GM13977 (cell line): ENCODE data around the gene SRSF6.

Experiments
- DNase-seq: peaks from one replicate; pipeline ENCODE4 v3.0.0; 2012; ENCODE audit warnings: low spot score
- CTCF ChIP-seq: IDR thresholded peaks from 2 replicates; pipeline ENCODE4 v1.5.1; 2012; ENCODE audit warnings: mild to moderate bottlenecking, control low read depth; ENCODE audit not compliant: insufficient read depth; ENCODE audit errors: extremely low read depth, missing control alignments
- in situ Hi-C: fragments of 300-500 bp; cut with MboI; formaldehyde crosslinking; loops from one replicate; pipeline ENCODE4 v1.12.0; 2022; ENCODE audit warnings: low sequenced_read_pairs, low pct_unique_long_range_greater_than_20kb, mixed read lengths, inconsistent platforms; ENCODE audit not compliant: unreplicated experiment

SRSF6 gene

GRCh38 chr20:43464219-43464790, 6.6 kb downstream of the SRSF6 start:
- DNase-seq = no peak
- TF ChIP-seq CTCF = no peak
- in situ Hi-C loops = no loop called here

- no peak for TF ChIP-seq CTCF
- DNase-seq = no peak
- in situ Hi-C loops = no loop called here
Observed at GRCh38 chr20:43465625-43465943, 7.9 kb downstream of the SRSF6 start.

- TF ChIP-seq CTCF = no peak
- in situ Hi-C loops = no loop called here
- DNase-seq = no peak
Observed at GRCh38 chr20:43467589-43467988, 9.9 kb downstream of the SRSF6 start.

- no peak for TF ChIP-seq CTCF
- in situ Hi-C loops = no loop called here
- DNase-seq = no peak
Observed at GRCh38 chr20:43472671-43473380, 15.1 kb downstream of the SRSF6 start.

GRCh38 chr20:43473381-43473704, 15.6 kb downstream of the SRSF6 start:
- no peak for TF ChIP-seq CTCF
- in situ Hi-C loops = no loop called here
- no peak for DNase-seq

- no peak for TF ChIP-seq CTCF
- in situ Hi-C loops = no loop called here
- no peak for DNase-seq
Observed at GRCh38 chr20:43477193-43477592, 19.5 kb downstream of the SRSF6 start.

- TF ChIP-seq CTCF = no peak
- in situ Hi-C loops = no loop called here
- DNase-seq = no peak
Observed at GRCh38 chr20:43477619-43478018, 19.9 kb downstream of the SRSF6 start.
